ENCODE results near the gene ENKUR. TPM values are rescaled to one million over a fixed set of nuclear protein-coding genes. Genes with fewer than 3 reads are reported as not detected.

The ENKUR gene
- total RNA-seq, 1 experiment from 2014 or later, result 0.32 TPM

DNA sequence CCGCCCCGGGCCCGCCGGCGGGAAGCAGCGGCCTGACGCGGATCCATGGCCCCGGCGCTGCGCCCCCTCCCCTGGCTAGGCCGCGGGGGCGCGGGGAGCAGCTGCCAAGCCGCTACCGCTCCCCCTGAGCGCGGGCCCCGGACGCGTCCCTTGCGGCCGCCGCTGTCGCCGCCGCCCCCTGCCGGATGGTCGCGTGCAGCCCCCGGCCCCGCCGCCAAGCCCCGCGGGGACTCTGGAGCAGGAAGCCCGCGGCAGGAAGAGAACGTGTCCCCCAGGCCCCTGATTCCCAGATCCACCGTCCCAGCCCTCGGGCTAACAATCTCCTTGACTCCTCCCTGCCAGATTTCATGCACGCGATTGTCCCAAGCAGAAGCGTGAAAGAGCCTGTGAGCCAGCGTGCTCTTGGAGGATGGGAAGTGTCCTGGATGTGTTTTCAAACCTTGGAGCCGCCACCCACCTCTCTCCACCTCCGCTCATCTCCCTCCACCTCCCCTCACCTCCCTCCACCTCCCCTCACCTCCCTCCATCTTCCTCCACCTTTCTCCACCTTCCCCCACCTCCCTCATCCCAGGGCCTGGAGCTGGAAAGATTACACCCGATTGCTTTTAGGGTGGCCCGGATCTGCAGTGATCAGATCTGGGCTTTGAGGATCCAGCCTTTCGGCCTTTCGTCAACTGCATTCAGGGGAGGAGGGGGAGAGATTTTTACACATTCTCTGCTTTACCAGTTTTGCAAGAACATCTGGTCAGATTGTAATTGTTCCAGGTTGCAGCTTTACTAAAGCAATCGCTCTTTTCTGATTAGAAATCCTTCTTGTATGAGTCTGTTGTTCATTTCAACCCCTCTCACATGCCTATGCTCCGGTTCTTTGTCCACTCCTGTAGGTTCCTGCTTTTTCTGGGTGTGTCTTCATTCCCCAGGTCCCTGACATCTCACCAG, 63.0 kb downstream of the ENKUR start:
- H3K4me1 ChIP-seq (ENCODE audit: control insufficient read depth in 1 of 2, insufficient read depth in 2 of 2, low read length in 2 of 2), result peaks cover 3 to 5% of the 10 kb centered on the region in 2 experiments; a peak in 3 of 4 replicates
- ATAC-seq (no peak), DNase-seq (ENCODE audit: low read depth, low spot score) (no peak)
- no peak overlapping the region for H3K4me3 ChIP-seq (replicated peaks in 1 of 2; ENCODE audit: low read depth in 1 of 2, low read length in 2 of 2)
- ChIA-PET CTCF (no interaction called here), RAD21 (ENCODE audit: low non-redundant PET in 1 of 2, low total read pairs in 2 of 2, uncharacterized antibody in 2 of 2, unreplicated experiment in 2 of 2) (no interaction called here), POLR2A (no interaction called here)
- no peak overlapping the region for H3K27ac ChIP-seq (ENCODE audit: low read depth, low read length)
- H3K9me2 ChIP-seq (ENCODE audit: insufficient read depth), result no peaks in the 10 kb centered on the region
- no peaks in the 10 kb centered on the region for H3K36me3 ChIP-seq (ENCODE audit: control insufficient read depth in 1 of 2, insufficient read depth in 2 of 2, low read length in 2 of 2)
- no peak overlapping the region for H3K9ac ChIP-seq (ENCODE audit: low read length)
- intact Hi-C loops (cut with micrococcal nuclease), result no loop called here
- H3K79me2 ChIP-seq (ENCODE audit: insufficient read depth, low read length), result no peaks in the 10 kb centered on the region
- no peaks in the 10 kb centered on the region for H4K20me1 ChIP-seq (ENCODE audit: insufficient read depth)
- BruUV-seq (replicated peaks), result no TSS peak
- H2AFZ ChIP-seq (ENCODE audit: low read depth, low read length, poor library complexity, severe bottlenecking), result no peak overlapping the region
- H3K27me3 ChIP-seq (ENCODE audit: insufficient read depth, low read length), result no peaks in the 10 kb centered on the region
- H3K9me3 ChIP-seq (ENCODE audit: control insufficient read depth in 1 of 2, insufficient read depth in 1 of 2, low read depth in 1 of 2, low read length in 2 of 2), result no peaks in the 10 kb centered on the region
- no peak overlapping the region for H3K4me2 ChIP-seq (ENCODE audit: low read length)
- no peak for TF ChIP-seq EZH2 (IDR thresholded peaks at IDR 0.05)
- TF ChIP-seq, protein P1, sequence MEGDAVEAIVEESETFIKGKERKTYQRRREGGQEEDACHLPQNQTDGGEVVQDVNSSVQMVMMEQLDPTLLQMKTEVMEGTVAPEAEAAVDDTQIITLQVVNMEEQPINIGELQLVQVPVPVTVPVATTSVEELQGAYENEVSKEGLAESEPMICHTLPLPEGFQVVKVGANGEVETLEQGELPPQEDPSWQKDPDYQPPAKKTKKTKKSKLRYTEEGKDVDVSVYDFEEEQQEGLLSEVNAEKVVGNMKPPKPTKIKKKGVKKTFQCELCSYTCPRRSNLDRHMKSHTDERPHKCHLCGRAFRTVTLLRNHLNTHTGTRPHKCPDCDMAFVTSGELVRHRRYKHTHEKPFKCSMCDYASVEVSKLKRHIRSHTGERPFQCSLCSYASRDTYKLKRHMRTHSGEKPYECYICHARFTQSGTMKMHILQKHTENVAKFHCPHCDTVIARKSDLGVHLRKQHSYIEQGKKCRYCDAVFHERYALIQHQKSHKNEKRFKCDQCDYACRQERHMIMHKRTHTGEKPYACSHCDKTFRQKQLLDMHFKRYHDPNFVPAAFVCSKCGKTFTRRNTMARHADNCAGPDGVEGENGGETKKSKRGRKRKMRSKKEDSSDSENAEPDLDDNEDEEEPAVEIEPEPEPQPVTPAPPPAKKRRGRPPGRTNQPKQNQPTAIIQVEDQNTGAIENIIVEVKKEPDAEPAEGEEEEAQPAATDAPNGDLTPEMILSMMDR (IDR thresholded peaks at IDR 0.05 in 2 of 3, conservative IDR thresholded peaks at IDR 0.05 in 1 of 3; ENCODE audit: borderline replicate concordance in 1 of 3, insufficient read depth in 1 of 3, low read depth in 2 of 3, low read length in 2 of 3), result no peak
- no peak for TF ChIP-seq ZFX (IDR thresholded peaks at IDR 0.05)
- TF ChIP-seq RAD21 (IDR thresholded peaks at IDR 0.05; ENCODE audit: low read depth), result no peak
- TF ChIP-seq, protein P2, sequence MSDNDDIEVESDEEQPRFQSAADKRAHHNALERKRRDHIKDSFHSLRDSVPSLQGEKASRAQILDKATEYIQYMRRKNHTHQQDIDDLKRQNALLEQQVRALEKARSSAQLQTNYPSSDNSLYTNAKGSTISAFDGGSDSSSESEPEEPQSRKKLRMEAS (IDR thresholded peaks at IDR 0.05), result no peak
- TF ChIP-seq POLR2AphosphoS5 (IDR thresholded peaks at IDR 0.05; ENCODE audit: low read depth, low read length), result no peak
- TF ChIP-seq SP1 (IDR thresholded peaks at IDR 0.05; ENCODE audit: low read depth), result no peak
- no peak for TF ChIP-seq CEBPB (IDR thresholded peaks at IDR 0.05; ENCODE audit: low read depth)
- TF ChIP-seq ZNF274 (IDR thresholded peaks at IDR 0.05; ENCODE audit: low read depth, low read length), result no peak
- TF ChIP-seq, protein P3, sequence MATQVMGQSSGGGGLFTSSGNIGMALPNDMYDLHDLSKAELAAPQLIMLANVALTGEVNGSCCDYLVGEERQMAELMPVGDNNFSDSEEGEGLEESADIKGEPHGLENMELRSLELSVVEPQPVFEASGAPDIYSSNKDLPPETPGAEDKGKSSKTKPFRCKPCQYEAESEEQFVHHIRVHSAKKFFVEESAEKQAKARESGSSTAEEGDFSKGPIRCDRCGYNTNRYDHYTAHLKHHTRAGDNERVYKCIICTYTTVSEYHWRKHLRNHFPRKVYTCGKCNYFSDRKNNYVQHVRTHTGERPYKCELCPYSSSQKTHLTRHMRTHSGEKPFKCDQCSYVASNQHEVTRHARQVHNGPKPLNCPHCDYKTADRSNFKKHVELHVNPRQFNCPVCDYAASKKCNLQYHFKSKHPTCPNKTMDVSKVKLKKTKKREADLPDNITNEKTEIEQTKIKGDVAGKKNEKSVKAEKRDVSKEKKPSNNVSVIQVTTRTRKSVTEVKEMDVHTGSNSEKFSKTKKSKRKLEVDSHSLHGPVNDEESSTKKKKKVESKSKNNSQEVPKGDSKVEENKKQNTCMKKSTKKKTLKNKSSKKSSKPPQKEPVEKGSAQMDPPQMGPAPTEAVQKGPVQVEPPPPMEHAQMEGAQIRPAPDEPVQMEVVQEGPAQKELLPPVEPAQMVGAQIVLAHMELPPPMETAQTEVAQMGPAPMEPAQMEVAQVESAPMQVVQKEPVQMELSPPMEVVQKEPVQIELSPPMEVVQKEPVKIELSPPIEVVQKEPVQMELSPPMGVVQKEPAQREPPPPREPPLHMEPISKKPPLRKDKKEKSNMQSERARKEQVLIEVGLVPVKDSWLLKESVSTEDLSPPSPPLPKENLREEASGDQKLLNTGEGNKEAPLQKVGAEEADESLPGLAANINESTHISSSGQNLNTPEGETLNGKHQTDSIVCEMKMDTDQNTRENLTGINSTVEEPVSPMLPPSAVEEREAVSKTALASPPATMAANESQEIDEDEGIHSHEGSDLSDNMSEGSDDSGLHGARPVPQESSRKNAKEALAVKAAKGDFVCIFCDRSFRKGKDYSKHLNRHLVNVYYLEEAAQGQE (IDR thresholded peaks at IDR 0.05; ENCODE audit: low read depth), result no peak
- no peak for TF ChIP-seq SRF (IDR thresholded peaks at IDR 0.05; ENCODE audit: low read depth)
- TF ChIP-seq, protein P4, sequence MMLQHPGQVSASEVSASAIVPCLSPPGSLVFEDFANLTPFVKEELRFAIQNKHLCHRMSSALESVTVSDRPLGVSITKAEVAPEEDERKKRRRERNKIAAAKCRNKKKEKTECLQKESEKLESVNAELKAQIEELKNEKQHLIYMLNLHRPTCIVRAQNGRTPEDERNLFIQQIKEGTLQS (IDR thresholded peaks at IDR 0.05), result no peak

Measured in HCT116 (cell line).